Measurements from ENCODE around the gene CHGA.

CHGA gene

DNA sequence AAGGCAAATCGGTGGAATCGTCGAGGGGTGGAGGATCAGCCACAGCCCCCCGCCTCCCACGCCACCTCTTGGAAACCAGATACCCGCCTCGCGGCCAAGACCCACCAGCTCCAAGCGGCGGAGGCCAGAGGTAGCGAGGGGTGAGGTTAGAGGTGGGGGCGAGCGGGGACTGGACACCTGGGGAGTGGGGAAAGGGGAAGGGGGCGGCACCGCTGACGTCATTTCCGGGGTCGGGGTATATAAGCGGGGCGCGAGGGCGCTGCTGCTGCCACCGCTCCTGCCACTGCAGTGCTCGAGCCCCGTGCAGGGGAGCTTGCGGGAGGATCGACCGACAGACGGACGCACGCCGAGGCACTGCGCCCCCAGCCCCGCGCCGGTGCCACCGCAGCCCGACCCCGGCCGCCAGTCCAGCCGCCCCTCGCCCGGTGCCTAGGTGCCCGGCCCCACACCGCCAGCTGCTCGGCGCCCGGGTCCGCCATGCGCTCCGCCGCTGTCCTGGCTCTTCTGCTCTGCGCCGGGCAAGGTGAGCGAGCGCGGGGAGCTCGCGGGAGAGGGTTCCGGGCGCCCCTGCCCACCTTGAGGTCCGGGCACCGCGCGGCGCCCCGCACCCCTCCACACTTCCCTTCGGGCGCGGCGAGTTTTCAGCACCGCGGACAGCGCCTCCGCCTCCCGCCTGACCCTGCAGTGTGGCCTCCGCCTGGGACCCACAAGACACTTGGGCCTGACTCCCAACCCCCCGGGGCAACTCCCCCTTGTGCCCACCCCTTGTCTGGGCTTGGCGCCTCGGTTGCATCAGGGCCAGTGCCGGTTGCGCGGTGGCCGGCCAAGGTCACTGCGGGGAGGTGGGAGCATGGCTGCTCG, at the start of gene CHGA:
Gene CHGA, plus strand, starts transcription at position 268 of the 861 bp plus-strand sequence. Its CDS starts 210 bp downstream, at position 478.
- peak; percentile 85 for DNase-seq

DNA sequence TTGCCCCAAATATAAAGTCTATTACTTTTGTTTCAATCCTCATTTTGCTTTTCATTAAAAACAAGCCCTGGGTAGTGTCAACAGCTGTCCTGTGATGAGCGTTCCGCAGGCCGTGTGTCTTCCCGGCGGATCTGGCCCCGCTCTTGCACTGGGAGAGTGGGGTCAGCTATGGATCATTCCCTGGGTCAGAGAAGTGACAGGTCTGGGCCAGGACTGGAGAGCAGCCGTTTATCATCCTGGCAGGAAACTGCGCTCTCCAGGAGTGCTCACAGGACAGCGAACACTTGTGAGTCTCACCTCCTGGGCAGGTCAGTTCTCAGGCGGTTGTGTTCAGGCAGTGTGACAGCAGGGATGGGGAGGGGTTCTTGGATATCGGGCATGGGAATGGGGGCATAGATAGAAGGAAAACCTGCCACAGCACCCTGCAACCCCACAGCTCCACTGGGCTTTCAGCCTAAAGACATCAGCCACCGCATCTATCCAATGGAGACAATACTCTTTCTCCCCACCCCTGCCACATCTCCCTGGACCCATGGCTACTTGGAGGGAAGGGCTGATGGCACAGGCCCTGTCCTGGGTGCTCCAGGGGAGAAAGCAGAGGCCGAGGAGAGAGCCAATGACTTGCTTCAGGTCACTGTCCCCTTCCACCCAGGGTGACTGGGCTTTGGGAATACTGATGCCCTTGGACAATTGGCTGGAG, 47.8 kb upstream of the CHGA start:
- no peak for DNase-seq

GRCh38 chr14:92877757-92878431, 45.1 kb upstream of the CHGA start:
- no peak for DNase-seq

GRCh38 chr14:92880351-92880750, 42.6 kb upstream of the CHGA start:
- DNase-seq, result no peak

DNA sequence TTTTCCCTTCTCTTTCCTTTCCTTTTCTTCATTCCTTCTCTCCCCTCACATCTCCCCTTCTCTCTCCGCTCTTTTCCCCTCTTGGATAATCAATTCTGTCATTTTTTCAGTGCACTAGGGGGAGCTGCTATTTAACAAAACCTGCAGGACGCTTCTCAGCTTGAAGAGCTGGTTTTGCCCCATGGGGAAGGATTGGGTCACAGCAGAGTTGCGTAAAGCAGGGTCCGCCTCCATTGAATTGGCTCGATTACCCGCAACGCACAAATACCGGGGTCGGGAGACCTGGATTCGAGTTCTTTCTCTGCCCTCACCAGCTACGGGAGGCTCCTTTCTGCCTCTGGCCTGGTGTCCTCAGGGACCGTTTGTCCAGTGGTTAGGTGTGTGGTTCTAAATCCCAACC, 42.1 kb upstream of the CHGA start:
- DNase-seq, result peak; percentile 76

DNA sequence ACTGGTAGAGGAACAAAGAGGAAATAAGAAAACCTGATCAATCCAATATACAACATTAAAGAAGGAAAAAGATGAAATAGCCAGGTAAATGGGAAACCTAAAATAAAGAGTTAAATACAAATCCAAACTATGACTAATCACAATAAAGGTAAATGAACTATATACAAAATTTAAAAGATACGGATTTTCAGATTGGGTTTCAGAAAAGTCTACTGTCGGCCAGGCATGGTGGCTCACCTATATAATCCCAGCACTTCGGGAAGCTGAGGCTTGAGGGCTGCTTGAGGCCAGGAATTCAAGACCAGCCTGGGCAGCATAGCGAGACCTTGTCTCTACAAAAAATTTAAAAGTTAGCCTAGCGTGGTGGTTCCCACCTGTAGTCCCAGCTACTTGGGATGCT, 39.9 kb upstream of the CHGA start:
- no peak for DNase-seq

DNA sequence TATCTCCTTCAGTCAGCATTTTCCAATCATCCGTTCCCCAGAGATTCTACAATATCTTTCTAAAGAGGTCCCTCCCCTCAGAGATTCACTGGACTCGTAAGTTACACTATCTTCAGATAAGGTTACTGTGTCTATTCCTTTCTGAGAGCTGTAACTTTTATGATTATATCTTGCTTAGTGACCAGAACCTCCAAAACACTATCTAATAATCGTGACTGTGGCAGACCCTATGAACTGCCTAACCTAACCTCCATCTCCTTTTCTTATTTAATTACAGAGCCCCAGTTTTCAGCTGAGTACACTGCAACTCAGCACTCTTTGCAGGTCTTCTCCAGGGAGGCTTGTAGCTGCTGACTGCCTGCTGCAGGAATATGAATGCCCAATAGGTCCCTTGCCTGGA, 38.5 kb upstream of the CHGA start:
- DNase-seq, result no peak

GRCh38 chr14:92885279-92886061, 37.5 kb upstream of the CHGA start:
- no peak for DNase-seq

GRCh38 chr14:92886337-92886736, 36.6 kb upstream of the CHGA start:
- DNase-seq, result peak; percentile 52

- no peak for DNase-seq
Observed at GRCh38 chr14:92887157-92887556, 35.8 kb upstream of the CHGA start.

GRCh38 chr14:92888896-92889295, 34.1 kb upstream of the CHGA start:
- no peak for DNase-seq

DNA sequence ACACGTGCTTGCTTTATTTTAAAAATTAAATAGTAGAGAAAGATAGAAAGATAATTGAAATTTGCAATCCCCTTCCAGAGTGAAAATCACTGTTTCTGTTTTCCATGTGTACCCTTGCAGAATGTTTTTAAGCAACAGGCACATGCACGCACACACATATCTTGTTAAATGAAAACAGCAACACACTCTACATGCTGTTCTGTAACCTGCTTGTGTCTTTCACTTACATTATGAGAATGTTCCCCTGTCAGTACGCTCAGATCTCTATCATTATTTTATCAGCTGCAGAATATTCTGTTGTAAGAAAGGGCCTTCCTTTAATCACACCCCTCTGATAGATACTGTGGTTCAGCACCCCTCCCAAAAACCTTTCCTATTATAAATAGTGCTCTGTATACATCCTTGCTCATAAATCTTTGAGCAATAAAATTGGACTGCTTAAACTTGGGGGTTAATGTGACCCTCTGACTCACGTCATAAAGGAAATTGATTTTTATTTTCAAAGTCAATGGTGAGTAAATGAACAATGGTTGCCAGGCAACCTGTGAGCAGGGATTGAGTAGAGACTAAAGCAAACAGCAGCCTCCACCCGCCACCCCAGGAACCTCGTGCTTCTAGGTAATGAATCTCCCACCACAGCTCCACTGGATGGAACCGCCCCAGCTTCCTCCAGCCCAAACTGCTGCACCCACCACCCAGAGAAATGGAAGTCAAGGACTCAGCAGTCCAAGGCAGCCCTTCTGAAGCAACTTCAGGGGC, 31.9 kb upstream of the CHGA start:
- DNase-seq, result peak; percentile 94

DNA sequence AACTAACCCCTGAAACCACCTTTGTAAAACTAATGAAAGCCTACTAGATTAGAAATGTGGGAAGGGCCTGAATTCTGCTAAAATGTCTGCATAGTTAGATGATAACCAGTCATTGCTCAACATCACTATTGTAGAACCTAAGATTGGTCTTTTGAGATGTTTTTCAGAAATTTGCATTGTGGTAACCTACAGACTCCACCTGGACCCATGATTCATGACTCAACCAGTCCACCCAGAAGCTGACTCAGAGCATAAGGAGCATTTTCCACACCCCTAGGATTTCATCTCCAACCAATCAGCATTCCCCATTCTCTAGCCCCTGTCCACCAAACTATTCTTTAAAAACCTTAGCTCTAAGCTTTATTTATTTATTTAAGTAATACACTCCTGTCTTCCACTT, 30.4 kb upstream of the CHGA start:
- DNase-seq, result no peak

GRCh38 chr14:92895352-92895878, 27.5 kb upstream of the CHGA start:
- no peak for DNase-seq

GRCh38 chr14:92897922-92898565, 24.9 kb upstream of the CHGA start:
- no peak for DNase-seq

- no peak for DNase-seq
Observed at GRCh38 chr14:92898566-92899131, 24.3 kb upstream of the CHGA start.

GRCh38 chr14:92900660-92901059, 22.3 kb upstream of the CHGA start:
- DNase-seq, result no peak

- DNase-seq, result no peak
Observed at GRCh38 chr14:92902191-92902590, 20.8 kb upstream of the CHGA start.

DNA sequence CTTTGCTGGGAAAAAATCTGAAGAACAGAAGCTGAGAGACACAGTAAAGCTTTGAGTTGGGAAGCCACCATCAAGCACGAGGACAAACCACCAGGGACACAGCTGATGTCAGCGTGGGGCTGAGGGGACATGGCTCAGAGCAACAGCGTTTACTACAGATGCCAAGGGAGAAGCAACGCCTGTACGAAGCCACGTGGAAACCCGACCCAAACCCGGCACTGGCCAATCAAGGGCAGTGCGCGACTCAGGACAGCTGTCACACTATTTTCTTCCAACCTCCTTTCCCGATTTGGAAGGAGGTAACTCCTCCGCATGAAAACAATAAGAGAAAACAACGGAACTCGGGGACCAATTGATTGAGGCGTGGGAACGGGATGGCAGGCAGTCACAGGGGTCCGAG, 20.2 kb upstream of the CHGA start:
- DNase-seq, result no peak

GRCh38 chr14:92903359-92903758, 19.6 kb upstream of the CHGA start:
- no peak for DNase-seq

DNA sequence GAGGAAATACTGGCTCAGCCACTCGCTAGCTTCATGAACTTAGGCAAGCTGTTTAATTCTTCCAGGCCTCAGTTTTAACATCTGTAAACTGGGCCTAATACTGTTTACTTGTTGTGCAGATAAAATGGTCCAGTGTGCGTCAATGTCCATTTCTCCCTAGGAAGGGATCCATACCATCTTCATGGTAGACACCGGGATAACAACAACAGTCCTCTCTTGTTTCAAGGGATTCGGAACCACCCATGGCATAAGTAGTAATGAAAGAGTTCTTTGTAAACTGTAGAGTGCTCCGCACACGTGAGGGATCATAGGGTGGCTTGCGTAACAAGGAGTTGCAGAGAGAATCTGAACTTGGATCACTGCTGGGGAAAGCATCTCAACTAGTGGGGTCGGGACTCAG, 17.3 kb upstream of the CHGA start:
- DNase-seq, result no peak
